Activated CD4-positive, alpha-beta T cell treated with anti-CD3 and anti-CD28 coated beads for 36 hours (primary cell): ENCODE measurements around the gene TLK2. TPM values are rescaled to one million over a fixed set of nuclear protein-coding genes. Genes with fewer than 3 reads are reported as not detected.

Source experiments
- ATAC-seq: fragments of 200-7000 bp; cut with Tn5 transposase; one replicate; pipeline ENCODE4 v1.10.0; 2021; ENCODE audit warnings: mild to moderate bottlenecking, moderate library complexity
- CTCF ChIA-PET: fragments of 350-600 bp; sonication (Branson Sonifier 250); formaldehyde crosslinking; loops from one replicate; lab custom pipeline; 2021; ENCODE audit warnings: antibody characterized with exemption; lab: Charles Lee
- POLR2A ChIA-PET: fragments of 350-600 bp; sonication (Branson Sonifier 250); formaldehyde crosslinking; loops from one replicate; lab custom pipeline; 2021; ENCODE audit warnings: antibody characterized with exemption, inconsistent platforms; lab: Charles Lee
- DNase-seq: peaks from one replicate; pipeline ENCODE4 v3.0.0-alpha.2; 2020
- H3K27ac Mint-ChIP-seq: one replicate; pipeline ENCODE4 v1.8.0; 2021; ENCODE audit warnings: mixed read lengths
- H3K27me3 Mint-ChIP-seq: one replicate; pipeline ENCODE4 v1.8.0; 2021; ENCODE audit warnings: mixed read lengths
- H3K36me3 Mint-ChIP-seq: one replicate; pipeline ENCODE4 v1.8.0; 2021; ENCODE audit warnings: low read depth, mixed read lengths
- H3K4me1 Mint-ChIP-seq: one replicate; pipeline ENCODE4 v1.8.0; 2021; ENCODE audit warnings: mixed read lengths
- H3K4me3 Mint-ChIP-seq: one replicate; pipeline ENCODE4 v1.8.0; 2021; ENCODE audit warnings: mild to moderate bottlenecking, moderate library complexity, mixed read lengths
- H3K9me3 Mint-ChIP-seq: one replicate; pipeline ENCODE4 v1.8.0; 2021; ENCODE audit warnings: low read depth, mixed read lengths
- intact Hi-C, 2 experiments: fragments of 100-400 bp; cut with DNase I in 1 of 2; cut with micrococcal nuclease in 1 of 2; formaldehyde crosslinking; loops; one replicate each; pipeline versions ENCODE4 v1.14.2 to v1.15.1; 2022 to 2024; cut with DNase I, micrococcal nuclease
- total RNA-seq, 2 experiments: library from RNA; stranded (reverse); gene quantifications; one replicate each; pipeline ENCODE4 v1.2.3, GENCODE V29; 2021

Gene TLK2
- total RNA-seq, 2 experiments from 2014 or later = 37.4 to 60.2 TPM

DNA sequence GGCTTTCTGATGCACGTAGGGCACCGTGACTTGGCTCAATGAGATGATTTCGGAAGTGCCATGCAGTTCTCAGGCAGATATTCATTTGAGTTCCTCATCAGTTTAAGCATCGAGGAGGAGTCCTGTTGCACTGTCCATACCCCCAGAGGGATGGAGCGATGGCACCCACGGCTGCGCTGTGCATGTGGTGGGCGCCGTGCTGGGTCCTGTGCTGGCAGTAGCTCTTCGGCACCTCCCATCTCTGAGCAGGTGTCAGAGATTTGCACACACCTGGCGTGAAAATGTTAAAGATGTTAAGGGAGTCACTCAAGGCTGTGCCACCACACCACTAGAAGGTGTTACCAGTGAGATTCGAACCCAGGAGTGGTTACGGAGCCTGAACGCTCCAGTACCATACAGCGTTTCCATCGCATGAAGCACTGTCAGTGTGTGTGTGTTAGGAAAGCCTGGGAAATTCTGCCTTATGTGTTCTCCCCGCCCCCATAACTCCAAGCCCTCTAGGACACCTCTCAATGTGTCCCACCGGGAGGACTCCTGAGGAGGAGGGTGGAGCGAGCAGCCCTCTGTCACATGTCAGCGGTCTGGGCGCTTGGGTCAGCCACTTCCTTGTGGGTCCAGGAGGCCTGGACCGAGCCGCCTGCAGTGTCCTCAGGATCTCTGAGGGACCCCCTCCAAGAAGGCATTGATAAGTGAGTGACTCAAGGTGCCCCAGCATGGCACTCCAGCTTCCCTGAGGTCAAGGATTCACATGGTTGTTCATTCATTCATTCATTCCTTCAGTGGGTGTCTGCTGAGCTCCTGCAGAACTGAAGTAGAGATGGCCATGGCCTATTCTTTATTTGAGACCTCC, 152.7 kb downstream of the TLK2 start:
- Mint-ChIP-seq H3K4me1 (peaks cover 24% of the 10 kb centered on the region), H3K27me3 (peaks cover 18% of the 10 kb centered on the region), H3K9me3 (no peaks in the 10 kb centered on the region), H3K27ac (no peak overlapping the region), H3K4me3 (no peak overlapping the region), H3K36me3 (peaks cover 2% of the 10 kb centered on the region)
- ChIA-PET POLR2A (no interaction called here), CTCF (no interaction called here)
- ATAC-seq (no peak), DNase-seq (no peak)
- intact Hi-C loops = no loop called here

- POLR2A ChIA-PET = no interaction called here
- CTCF ChIA-PET = no interaction called here
Measured at GRCh38 chr17:62631936-62632924, 153.6 kb downstream of the TLK2 start.

GRCh38 chr17:62637809-62638208, 159.2 kb downstream of the TLK2 start:
- Mint-ChIP-seq H3K9me3 (no peaks in the 10 kb centered on the region), H3K36me3 (peaks cover 2% of the 10 kb centered on the region), H3K27ac (no peak overlapping the region), H3K4me1 (peaks cover 2% of the 10 kb centered on the region), H3K4me3 (no peak overlapping the region), H3K27me3 (peaks cover 3% of the 10 kb centered on the region)
- no peak for DNase-seq
- intact Hi-C loops = no loop called here
- ATAC-seq = no peak
- ChIA-PET CTCF (no interaction called here), POLR2A (interaction anchor here (0.7 kb wide), 1 partner anchor 205 kb away, joined by 5 read pairs; no protein-coding TSS in a partner anchor)

More at GRCh38 chr17:62631936-62632924, 153.6 kb downstream of the TLK2 start:
- no peak for DNase-seq
- intact Hi-C loops = no loop called here
- Mint-ChIP-seq H3K27ac (no peak overlapping the region), H3K4me3 (no peak overlapping the region), H3K27me3 (peaks cover 13% of the 10 kb centered on the region), H3K9me3 (no peaks in the 10 kb centered on the region), H3K36me3 (peaks cover 2% of the 10 kb centered on the region), H3K4me1 (peaks cover 18% of the 10 kb centered on the region)
- no peak for ATAC-seq

- no peak for DNase-seq
- Mint-ChIP-seq H3K4me3 (no peak overlapping the region), H3K27me3 (peaks cover 7% of the 10 kb centered on the region), H3K36me3 (no peaks in the 10 kb centered on the region), H3K4me1 (peaks cover 8% of the 10 kb centered on the region), H3K27ac (no peak overlapping the region), H3K9me3 (no peaks in the 10 kb centered on the region)
- ChIA-PET CTCF (no interaction called here), POLR2A (no interaction called here)
- no peak for ATAC-seq
- intact Hi-C loops = no loop called here
Measured at GRCh38 chr17:62641153-62641552, 162.5 kb downstream of the TLK2 start.

DNA sequence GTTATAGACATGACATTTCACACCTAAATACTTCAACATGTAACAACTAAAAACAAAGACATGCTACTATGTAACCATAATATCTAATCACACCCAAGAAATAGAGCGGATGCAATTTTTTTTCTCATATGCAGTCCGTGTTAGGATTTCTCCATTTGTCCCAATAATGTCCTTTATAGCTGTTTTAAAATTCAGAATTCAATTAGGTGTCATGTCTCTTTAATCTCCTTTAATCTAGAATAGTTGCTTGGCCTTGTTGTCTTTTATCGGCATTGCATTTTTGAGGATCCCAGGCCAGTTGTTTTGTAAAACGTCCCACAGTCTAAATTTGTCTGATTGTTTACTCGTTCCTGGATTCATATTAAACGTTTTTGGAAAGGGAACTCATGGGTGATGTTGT, 163.3 kb downstream of the TLK2 start:
- ATAC-seq = no peak
- H3K9me3 Mint-ChIP-seq = no peaks in the 10 kb centered on the region
- H3K4me1 Mint-ChIP-seq = peaks cover 8% of the 10 kb centered on the region
- no peak overlapping the region for H3K4me3 Mint-ChIP-seq
- no peak for DNase-seq
- peaks cover 10% of the 10 kb centered on the region for H3K27me3 Mint-ChIP-seq
- no peak overlapping the region for H3K27ac Mint-ChIP-seq
- ChIA-PET CTCF (interaction anchor here (1.5 kb wide), 2 partner anchors 12 to 89 kb away, joined by 4 read pairs; no protein-coding TSS in a partner anchor), POLR2A (no interaction called here)
- intact Hi-C loops = no loop called here
- H3K36me3 Mint-ChIP-seq = no peaks in the 10 kb centered on the region

- intact Hi-C loops = loop anchor here in 1 of 2 experiments (1.0 kb wide), 1 partner anchor 10 kb away; no protein-coding TSS in a partner anchor
- ChIA-PET CTCF (interaction anchor here (1.5 kb wide), 2 partner anchors 10 to 91 kb away, joined by 4 read pairs; no protein-coding TSS in a partner anchor), POLR2A (no interaction called here)
- no peak overlapping the region for H3K27ac Mint-ChIP-seq
- no peaks in the 10 kb centered on the region for H3K36me3 Mint-ChIP-seq
- H3K27me3 Mint-ChIP-seq = peaks cover 12% of the 10 kb centered on the region
- H3K4me1 Mint-ChIP-seq = peaks cover 8% of the 10 kb centered on the region
- no peak overlapping the region for H3K4me3 Mint-ChIP-seq
- H3K9me3 Mint-ChIP-seq = no peaks in the 10 kb centered on the region
- DNase-seq (no peak), ATAC-seq (no peak)
Measured at GRCh38 chr17:62643496-62643895, 164.9 kb downstream of the TLK2 start.

- POLR2A ChIA-PET = no interaction called here
- CTCF ChIA-PET = no interaction called here
- no peak overlapping the region for H3K27ac Mint-ChIP-seq
- peaks cover 12% of the 10 kb centered on the region for H3K27me3 Mint-ChIP-seq
- intact Hi-C loops = no loop called here
- H3K4me1 Mint-ChIP-seq = peaks cover 8% of the 10 kb centered on the region
- H3K36me3 Mint-ChIP-seq = no peaks in the 10 kb centered on the region
- no peaks in the 10 kb centered on the region for H3K9me3 Mint-ChIP-seq
- DNase-seq (no peak), ATAC-seq (no peak)
- no peak overlapping the region for H3K4me3 Mint-ChIP-seq
Measured at GRCh38 chr17:62644487-62645173, 166.0 kb downstream of the TLK2 start.

DNA sequence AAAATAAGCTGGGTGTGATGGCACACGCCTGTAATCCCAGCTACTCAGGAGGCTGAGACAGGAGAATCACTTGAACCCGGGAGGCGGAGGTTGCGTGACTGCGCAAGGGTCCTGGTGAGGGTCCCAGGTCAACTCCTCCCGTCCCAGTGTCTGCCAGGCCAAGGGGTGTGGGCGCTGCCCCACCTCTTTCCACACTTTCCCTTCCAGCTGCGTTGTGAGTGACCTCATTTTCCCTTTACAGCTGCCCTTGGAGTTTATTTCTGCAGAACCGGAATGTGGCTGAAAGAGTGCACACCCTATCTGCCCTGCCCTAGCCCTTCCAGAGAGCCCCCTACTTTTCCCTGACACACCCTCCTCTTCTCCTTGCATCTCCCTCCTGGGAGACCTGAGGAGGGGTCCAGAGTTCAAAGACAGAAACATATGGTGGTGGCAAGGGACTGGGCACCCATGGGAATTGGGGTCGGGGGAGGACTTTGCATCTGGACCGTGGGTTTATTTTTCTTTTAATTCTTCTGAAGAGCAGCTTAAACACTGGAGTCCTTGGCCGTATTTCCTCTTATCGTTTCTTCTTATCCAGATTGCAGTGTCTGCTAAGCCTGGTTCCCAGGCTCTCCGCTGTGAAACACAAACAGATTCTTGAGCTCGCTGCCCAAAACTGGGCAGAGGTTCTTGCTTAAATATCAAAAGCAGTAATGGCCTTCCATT, 169.8 kb downstream of the TLK2 start:
- Mint-ChIP-seq H3K36me3 (no peaks in the 10 kb centered on the region), H3K27me3 (peaks cover 17% of the 10 kb centered on the region), H3K27ac (no peak overlapping the region), H3K4me1 (peaks cover 15% of the 10 kb centered on the region), H3K4me3 (no peak overlapping the region), H3K9me3 (no peaks in the 10 kb centered on the region)
- intact Hi-C loops = no loop called here
- POLR2A ChIA-PET = no interaction called here
- CTCF ChIA-PET = interaction anchor here (0.6 kb wide), 1 partner anchor 317 kb away, joined by 3 read pairs; no protein-coding TSS in a partner anchor
- DNase-seq (no peak), ATAC-seq (no peak)

- ChIA-PET CTCF (no interaction called here), POLR2A (no interaction called here)
- no peak for DNase-seq
- Mint-ChIP-seq H3K9me3 (no peaks in the 10 kb centered on the region), H3K4me3 (no peak overlapping the region), H3K27ac (no peak overlapping the region), H3K27me3 (peaks cover 17% of the 10 kb centered on the region), H3K4me1 (peaks cover 19% of the 10 kb centered on the region), H3K36me3 (no peaks in the 10 kb centered on the region)
- no peak for ATAC-seq
- intact Hi-C loops = no loop called here
Measured at GRCh38 chr17:62648956-62649294, 170.3 kb downstream of the TLK2 start.

DNA sequence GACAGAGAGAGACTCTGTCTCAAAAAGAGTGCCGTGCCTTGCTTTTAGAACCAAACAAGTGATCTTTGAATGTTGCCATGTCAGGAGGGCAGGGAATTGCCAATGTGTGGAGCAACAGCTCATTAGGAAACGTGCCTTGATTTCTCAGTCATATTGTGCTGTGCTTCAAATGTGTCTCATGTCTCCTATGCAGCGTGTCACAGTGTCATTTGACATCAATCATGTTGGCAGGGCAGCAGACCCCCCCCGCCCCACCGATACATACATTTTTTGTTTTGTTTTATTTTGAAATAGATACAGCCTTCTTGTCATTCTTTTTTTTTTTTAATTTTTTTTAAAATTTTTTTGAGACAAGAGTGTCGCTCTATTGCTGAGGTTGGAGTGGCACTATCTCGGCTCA, 170.9 kb downstream of the TLK2 start:
- DNase-seq (no peak), ATAC-seq (no peak)
- ChIA-PET CTCF (no interaction called here), POLR2A (no interaction called here)
- peaks cover 19% of the 10 kb centered on the region for H3K27me3 Mint-ChIP-seq
- no peak overlapping the region for H3K27ac Mint-ChIP-seq
- peaks cover 23% of the 10 kb centered on the region for H3K4me1 Mint-ChIP-seq
- H3K4me3 Mint-ChIP-seq = no peak overlapping the region
- no peaks in the 10 kb centered on the region for H3K9me3 Mint-ChIP-seq
- intact Hi-C loops = no loop called here
- no peaks in the 10 kb centered on the region for H3K36me3 Mint-ChIP-seq
